Heart right ventricle (tissue), 16 donors: ENCODE measurements around the gene MTARC2. TPM values are rescaled to one million over a fixed set of nuclear protein-coding genes. Genes with fewer than 3 reads are reported as not detected.

Experiments used
- ATAC-seq, 8 donors: fragments of 200-7000 bp; cut with Tn5 transposase; one replicate each; pipeline ENCODE4 v1.9.1; 2020; ENCODE audit warnings: mild to moderate bottlenecking in 8 of 8, moderate library complexity in 8 of 8, moderate number of reproducible peaks in 1 of 8
- DNase-seq, 2 donors: peaks; one replicate each; pipeline ENCODE4 v3.0.0-alpha.2; 2020
- H3K27ac ChIP-seq, 10 donors: fragments of 200-600 bp; sonication (generic) in 2 of 10; one replicate each; pipeline versions ENCODE4 v1.5.0 to v1.8.0; 2020 to 2022; ENCODE audit warnings: mild to moderate bottlenecking in 3 of 10
- H3K27me3 ChIP-seq, 7 donors: fragments of 200-600 bp; one replicate each; pipeline ENCODE4 v1.8.0; 2021 to 2022; ENCODE audit warnings: mild to moderate bottlenecking in 2 of 7
- H3K36me3 ChIP-seq, 9 donors: fragments of 200-600 bp; sonication (generic) in 1 of 9; one replicate each; pipeline versions ENCODE4 v1.5.0 to v1.8.0; 2020 to 2022; ENCODE audit warnings: mild to moderate bottlenecking in 2 of 9
- H3K4me1 ChIP-seq, 9 donors: fragments of 200-600 bp; sonication (generic) in 1 of 9; one replicate each; pipeline versions ENCODE4 v1.5.0 to v1.8.0; 2020 to 2022; ENCODE audit warnings: mild to moderate bottlenecking in 4 of 9
- H3K4me3 ChIP-seq, 10 donors: fragments of 200-600 bp; sonication (generic) in 2 of 10; one replicate each; pipeline versions ENCODE4 v1.5.0 to v1.8.0; 2020 to 2022; ENCODE audit warnings: mild to moderate bottlenecking in 7 of 10, moderate library complexity in 2 of 10
- H3K9me3 ChIP-seq, 11 donors: fragments of 200-600 bp in 10 of 11; sonication (generic) in 2 of 11; one replicate each; pipeline versions ENCODE4 v1.5.0 to v1.8.0; 2013 to 2022; ENCODE audit warnings: mild to moderate bottlenecking in 2 of 11, control low read depth in 1 of 11, moderate library complexity in 1 of 11
- CTCF ChIP-seq, 9 donors: fragments of 200-600 bp; sonication (generic) in 2 of 9; IDR thresholded peaks; one replicate each; pipeline versions ENCODE4 v1.5.0 to v1.8.0; 2021 to 2022; ENCODE audit warnings: antibody characterized with exemption in 9 of 9, mild to moderate bottlenecking in 5 of 9, moderate library complexity in 1 of 9
- WGBS, 2 donors: extraction: QIAGEN DNeasy Blood & Tissue Kit; methylation state at CpG; one replicate each; pipeline ENCODE4 v1.1.7; 2013; ENCODE audit warnings: inconsistent platforms in 1 of 2; 5-methylcytosine and 5-hydroxymethylcytosine counted together
- intact Hi-C, 10 donors: fragments of 100-400 bp; cut with DNase I; formaldehyde crosslinking; loops; one replicate each; pipeline versions ENCODE4 v1.11.1 to v1.14.2; 2022
- polyA plus RNA-seq, 2 donors: library from polyadenylated mRNA; stranded (reverse); fragments of 200-250 nt; gene quantifications; one replicate each; pipeline ENCODE4 v1.2.3, GENCODE V29; 2013
- total RNA-seq, 10 donors: library from RNA; stranded (reverse); fragmentation: NEBNext Ultra II Directional in 3 of 10; extraction: Animal tissue kit (Norgen Biotek cat#: 25700) in 3 of 10; gene quantifications; one replicate each; pipeline versions ENCODE4 v1.2.1 to v1.2.4, GENCODE V29; 2021 to 2023
- donor health status: Arrhythmogenic right ventricular cardiomyopathy.
- donor health status: ischemic (EF 13 %, LVEDD 7.1; RV severe dilation, severe dysfunction).
- donor health status: healthy with polysubstance abuse.
- donor health status: DM: no; HTN: yes; CAD: no.
- donor health status: DM: no; HTN: no; CAD: no.
- donor health status: ischemic (EF 25% LVEDD 6.9; RV normal size, moderate dysfunction).
- donor health status: ischemic (EF 25% LVEDD 5.7; RV mildly dilated, moderate dysfunction).
- donor health status: healthy.
- donor health status: DM: yes; HTN: yes; CAD: no.
- donor health status: Ischemic cardiomyopathy.
- donor health status: ischemic (EF 35%, LVEDD 5.7; RV mildly dilated, moderate dysfunction).
- donor health status: nonischemic (EF 11% LVEDD 7.7; RV severe dilation, severe dysfunction).
- donor health status: DM: yes; HTN: yes; CAD: no.
- donor health status: PGD.
- donor health status: ischemic (EF 29% LVEDD 5.4; RV normal size, mild dysfunction).
- donor health status: nonischemic (EF 23%, LVEDD 6.1; RV moderate dilation, normal function).

The MTARC2 gene
- total and polyA plus RNA-seq, 12 donors, result 13.0 to 32.3 (median 26.6) TPM

- TF ChIP-seq CTCF (IDR thresholded peaks at IDR 0.05), result no peak
- Histone ChIP-seq H3K36me3 (peaks cover 0 to 90% (median 24%) of the 10 kb centered on the region in 9 donors), H3K4me1 (peaks cover 0 to 43% (median 20%) of the 10 kb centered on the region in 9 donors), H3K4me3 (no peak overlapping the region), H3K27me3 (no peaks in the 10 kb centered on the region), H3K9me3 (no peaks in the 10 kb centered on the region), H3K27ac (peak overlapping the region; percentile 22 to 68 (median 53))
- 40 to 42% methylated on average over 5 of the region's 5 CpGs for WGBS, 2 donors
- ATAC-seq (peak; percentile 11 to 38 (median 17)), DNase-seq (no peak)
- intact Hi-C loops, result no loop called here
Measured at GRCh38 chr1:220768126-220768601, 20.0 kb downstream of the MTARC2 start.

- peaks cover 0 to 43% (median 20%) of the 10 kb centered on the region in 9 donors for H3K4me1 ChIP-seq
- no peak for DNase-seq
- H3K36me3 ChIP-seq, result peaks cover 0 to 90% (median 17%) of the 10 kb centered on the region in 9 donors
- H3K27me3 ChIP-seq, result no peaks in the 10 kb centered on the region
- no peak overlapping the region for H3K27ac ChIP-seq
- no peak for TF ChIP-seq CTCF (IDR thresholded peaks at IDR 0.05)
- no peaks in the 10 kb centered on the region for H3K9me3 ChIP-seq
- no peak overlapping the region for H3K4me3 ChIP-seq
- intact Hi-C loops, result no loop called here
- WGBS, 2 donors, result 90 to 91% methylated on average over 13 of the region's 13 CpGs
- no peak for ATAC-seq
Measured at GRCh38 chr1:220769205-220769604, 21.1 kb downstream of the MTARC2 start.

GRCh38 chr1:220770245-220770913 lies 22.3 kb downstream of the MTARC2 start:
- Histone ChIP-seq H3K27me3 (no peaks in the 10 kb centered on the region), H3K9me3 (no peaks in the 10 kb centered on the region), H3K4me1 (peaks cover 0 to 39% (median 20%) of the 10 kb centered on the region in 9 donors), H3K36me3 (peaks cover 0 to 90% (median 17%) of the 10 kb centered on the region in 9 donors), H3K27ac (peak overlapping the region in 1 of 10 donors; percentile 10), H3K4me3 (no peak overlapping the region)
- WGBS, 2 donors, result 79% methylated on average over 15 of the region's 15 CpGs
- ATAC-seq, result peak in 6 of 8 donors; percentile 21 to 45 (median 34)
- DNase-seq, result no peak
- intact Hi-C loops, result loop anchor here in 6 of 10 donors (5.0 to 10.0 kb wide), 4 partner anchors 78 to 556 kb away; partner anchors contain the start of gene C1orf115 (in 1 of the 6)
- TF ChIP-seq CTCF (IDR thresholded peaks at IDR 0.05), result no peak

DNA sequence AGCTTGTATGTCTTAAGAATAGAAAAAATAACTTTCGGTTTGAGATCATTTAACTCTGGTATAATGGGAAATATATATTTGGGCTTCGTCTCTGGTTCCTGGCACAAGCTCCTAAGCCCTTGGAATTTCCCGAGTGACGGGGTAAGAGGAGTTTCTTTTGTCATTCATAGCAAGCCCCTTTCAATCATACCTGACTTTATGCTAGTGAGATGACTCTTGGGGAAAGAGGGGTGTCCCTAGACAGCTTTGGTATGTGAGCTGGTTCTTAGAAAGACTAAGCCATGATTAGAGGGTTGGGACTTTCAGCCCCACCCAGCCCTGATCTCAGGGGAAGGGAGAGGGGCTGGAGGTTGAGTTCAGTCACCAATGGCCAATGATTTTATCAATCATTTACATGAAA lies 24.7 kb downstream of the MTARC2 start:
- DNase-seq (no peak), ATAC-seq (no peak)
- Histone ChIP-seq H3K4me1 (peaks cover 0 to 32% (median 10%) of the 10 kb centered on the region in 9 donors), H3K4me3 (no peak overlapping the region), H3K36me3 (peaks cover 0 to 80% (median 17%) of the 10 kb centered on the region in 9 donors), H3K27me3 (no peaks in the 10 kb centered on the region), H3K27ac (no peak overlapping the region), H3K9me3 (no peaks in the 10 kb centered on the region)
- intact Hi-C loops, result loop anchor here in 6 of 10 donors (5.0 to 10.0 kb wide), 4 partner anchors 81 to 558 kb away; partner anchors contain the start of gene C1orf115 (in 1 of the 6)
- no peak for TF ChIP-seq CTCF (IDR thresholded peaks at IDR 0.05)
- 83 to 85% methylated on average over 4 of the region's 4 CpGs for WGBS, 2 donors
